HCT116 (cell line): ENCODE data around the gene TTC36. TPM values are rescaled to one million over a fixed set of nuclear protein-coding genes. Genes with fewer than 3 reads are reported as not detected.

ENCODE experiments used
- ATAC-seq: fragments of 200-7000 bp; cut with Tn5 transposase; 2 replicates; pipeline ENCODE4 v1.9.1; 2020; ENCODE audit warnings: mild to moderate bottlenecking, moderate library complexity
- BruUV-seq: library from RNA; stranded (reverse); fragments of 400-500 nt; replicated peaks from 2 replicates; lab custom pipeline; 2021; lab: Mats Ljungman, UMichigan
- CTCF ChIA-PET: fragments of 300-600 bp; sonication (Branson Sonifier 250); formaldehyde crosslinking; loops from one replicate; lab custom pipeline; 2021; ENCODE audit warnings: antibody characterized with exemption; lab: Charles Lee
- POLR2A ChIA-PET: fragments of 300-600, 350-600 bp; sonication (Branson Sonifier 250); formaldehyde crosslinking; loops from one replicate; lab custom pipeline; 2021; ENCODE audit warnings: antibody characterized with exemption; lab: Charles Lee
- RAD21 ChIA-PET, 2 experiments: fragments of 300-600 bp; sonication (Branson Sonifier 250); formaldehyde crosslinking; loops; one replicate each; lab custom pipeline; 2023; ENCODE audit warnings: low total read pairs in 2 of 2; ENCODE audit not compliant: uncharacterized antibody in 2 of 2, unreplicated experiment in 2 of 2, low non-redundant PET in 1 of 2; lab: Charles Lee
- DNase-seq: peaks from one replicate; pipeline ENCODE4 v3.0.0-alpha.2; 2010; ENCODE audit warnings: low read depth, low spot score
- H2AFZ ChIP-seq: fragments of 200-600 bp; shearing (Covaris generic), sonication (generic); 2 replicates; pipeline ENCODE4 v1.6.1; 2017; ENCODE audit warnings: low read depth, mixed run types, mixed read lengths, antibody characterized with exemption, low read length; ENCODE audit not compliant: poor library complexity, severe bottlenecking
- H3K27ac ChIP-seq: 2 replicates; pipeline ENCODE4 v1.5.1; 2012; ENCODE audit warnings: low read depth, low read length
- H3K27me3 ChIP-seq: fragments of 200-600 bp; sonication (generic); 2 replicates; pipeline ENCODE4 v1.6.1; 2016; ENCODE audit warnings: mixed run types, low read length, mixed read lengths; ENCODE audit not compliant: insufficient read depth
- H3K36me3 ChIP-seq, 2 experiments: fragments of 200-500 bp in 1 of 2; fragments of 200-600 bp in 1 of 2; sonication (Bioruptor generic) in 1 of 2; sonication (generic) in 1 of 2; 2 replicates each; pipeline versions ENCODE4 v1.5.1 to v1.6.1; 2014 to 2016; ENCODE audit warnings: low read length in 2 of 2, inconsistent platforms in 1 of 2, mixed read lengths in 1 of 2, mixed run types in 1 of 2; ENCODE audit not compliant: insufficient read depth in 2 of 2, control insufficient read depth in 1 of 2
- H3K4me1 ChIP-seq, 2 experiments: fragments of 200-600 bp in 1 of 2; sonication (generic) in 1 of 2; 2 replicates each; pipeline versions ENCODE4 v1.5.1 to v1.6.1; 2012 to 2017; ENCODE audit warnings: low read length in 2 of 2, inconsistent platforms in 1 of 2, mild to moderate bottlenecking in 1 of 2, mixed read lengths in 1 of 2, mixed run types in 1 of 2, moderate library complexity in 1 of 2; ENCODE audit not compliant: insufficient read depth in 2 of 2, control insufficient read depth in 1 of 2
- H3K4me2 ChIP-seq: fragments of 200-600 bp; sonication (generic); 2 replicates; pipeline ENCODE4 v1.6.1; 2017; ENCODE audit warnings: mixed run types, low read length, mixed read lengths
- H3K4me3 ChIP-seq, 2 experiments: fragments of 200-600 bp in 1 of 2; sonication (generic) in 1 of 2; replicated peaks in 1 of 2; 2 replicates each; pipeline ENCODE4 v1.5.1; 2011 to 2016; ENCODE audit warnings: low read length in 2 of 2, control low read depth in 1 of 2, low read depth in 1 of 2, mild to moderate bottlenecking in 1 of 2, mixed read lengths in 1 of 2, mixed run types in 1 of 2
- H3K79me2 ChIP-seq: fragments of 200-600 bp; sonication (generic); 2 replicates; pipeline ENCODE4 v1.6.1; 2017; ENCODE audit warnings: mild to moderate bottlenecking, mixed run types, low read length, moderate library complexity, mixed read lengths; ENCODE audit not compliant: insufficient read depth
- H3K9ac ChIP-seq: fragments of 200-600 bp; sonication (generic); 2 replicates; pipeline ENCODE4 v1.6.1; 2016; ENCODE audit warnings: low read length, mixed read lengths
- H3K9me2 ChIP-seq: fragments of 200-600 bp; sonication (generic), shearing (Covaris generic); 2 replicates; pipeline ENCODE4 v1.6.1; 2017; ENCODE audit warnings: mixed run types, mild to moderate bottlenecking, moderate library complexity; ENCODE audit not compliant: insufficient read depth
- H3K9me3 ChIP-seq, 2 experiments: fragments of 200-500 bp in 1 of 2; fragments of 200-600 bp in 1 of 2; sonication (Bioruptor generic) in 1 of 2; sonication (generic) in 1 of 2; 2 replicates each; pipeline ENCODE4 v1.6.1; 2014 to 2017; ENCODE audit warnings: low read length in 2 of 2, mixed read lengths in 2 of 2, inconsistent platforms in 1 of 2, low read depth in 1 of 2, mild to moderate bottlenecking in 1 of 2, mixed run types in 1 of 2, moderate library complexity in 1 of 2; ENCODE audit not compliant: control insufficient read depth in 1 of 2, insufficient read depth in 1 of 2
- H4K20me1 ChIP-seq: fragments of 200-600 bp; sonication (generic), shearing (Covaris generic); 2 replicates; pipeline ENCODE4 v1.6.1; 2017; ENCODE audit warnings: mixed run types, mild to moderate bottlenecking, moderate library complexity; ENCODE audit not compliant: insufficient read depth
- ATF3 ChIP-seq: IDR thresholded peaks from 2 replicates; pipeline ENCODE4 v1.6.1; 2012
- CBX3 ChIP-seq: IDR thresholded peaks from 2 replicates; pipeline ENCODE4 v1.6.1; 2012; ENCODE audit warnings: low read depth
- CTCF ChIP-seq, 3 experiments: fragments of 200-600 bp in 1 of 3; sonication (generic) in 1 of 3; IDR thresholded peaks in 2 of 3; conservative IDR thresholded peaks in 1 of 3; 2 replicates each; pipeline ENCODE4 v1.5.1; 2012 to 2017; ENCODE audit warnings: low read depth in 2 of 3, low read length in 2 of 3, antibody characterized with exemption in 1 of 3, borderline replicate concordance in 1 of 3, control low read depth in 1 of 3, mild to moderate bottlenecking in 1 of 3, mixed read lengths in 1 of 3, mixed run types in 1 of 3, moderate library complexity in 1 of 3; ENCODE audit not compliant: insufficient read depth in 1 of 3
- EGR1 ChIP-seq: IDR thresholded peaks from 2 replicates; pipeline ENCODE4 v1.6.1; 2012; ENCODE audit warnings: low read depth
- EZH2 ChIP-seq: fragments of 200-600 bp; sonication (generic); IDR thresholded peaks from 2 replicates; pipeline ENCODE4 v1.6.1; 2017; ENCODE audit warnings: antibody characterized with exemption, mixed run types
- EZH2phosphoT487 ChIP-seq: fragments of 200-600 bp; IDR thresholded peaks from 2 replicates; pipeline ENCODE4 v1.6.1; 2018; ENCODE audit warnings: antibody characterized with exemption, borderline replicate concordance
- FOSL1 ChIP-seq: IDR thresholded peaks from 2 replicates; pipeline ENCODE4 v1.6.1; 2012; ENCODE audit warnings: low read depth
- JUND ChIP-seq: IDR thresholded peaks from 2 replicates; pipeline ENCODE4 v1.6.1; 2012
- MAX ChIP-seq: IDR thresholded peaks from 2 replicates; pipeline ENCODE4 v1.6.1; 2012
- REST ChIP-seq: IDR thresholded peaks from 2 replicates; pipeline ENCODE4 v1.6.1; 2012; ENCODE audit warnings: low read depth
- SIN3A ChIP-seq: IDR thresholded peaks from 2 replicates; pipeline ENCODE4 v1.6.1; 2012; ENCODE audit warnings: low read depth
- SP1 ChIP-seq: IDR thresholded peaks from 2 replicates; pipeline ENCODE4 v1.6.1; 2012; ENCODE audit warnings: low read depth
- SRF ChIP-seq: IDR thresholded peaks from 2 replicates; pipeline ENCODE4 v1.6.1; 2012; ENCODE audit warnings: low read depth
- TCF7L2 ChIP-seq: IDR thresholded peaks from 2 replicates; pipeline ENCODE4 v1.7.0; 2011; ENCODE audit warnings: borderline replicate concordance, inconsistent platforms; ENCODE audit not compliant: insufficient read depth, insufficient read length; ENCODE audit errors: extremely low read depth
- YY1 ChIP-seq: IDR thresholded peaks from 2 replicates; pipeline ENCODE4 v1.6.1; 2011; ENCODE audit warnings: low read length, low read depth, moderate library complexity, mild to moderate bottlenecking; ENCODE audit not compliant: insufficient replicate concordance; ENCODE audit errors: extremely low read depth
- ZBTB33 ChIP-seq: IDR thresholded peaks from 2 replicates; pipeline ENCODE4 v1.6.1; 2011; ENCODE audit warnings: mild to moderate bottlenecking, low read length, moderate library complexity; ENCODE audit not compliant: insufficient replicate concordance; ENCODE audit errors: extremely low read depth
- ZFX ChIP-seq: fragments of 450-650 bp; IDR thresholded peaks from 2 replicates; pipeline ENCODE4 v1.6.1; 2017
- ZNF274 ChIP-seq: fragments of 200-500 bp; sonication (Bioruptor generic); IDR thresholded peaks from 2 replicates; pipeline ENCODE4 v1.6.1; 2014; ENCODE audit warnings: mild to moderate bottlenecking, low read depth, low read length, inconsistent platforms
- intact Hi-C: fragments of 100-400 bp; cut with micrococcal nuclease; formaldehyde crosslinking; loops from 2 replicates; pipeline ENCODE4 v1.10.0; 2022
- total RNA-seq: library from RNA; stranded (reverse); gene quantifications from one replicate; pipeline ENCODE4 v1.2.1, GENCODE V29; 2021; ENCODE audit not compliant: unreplicated experiment

TTC36 gene
- total RNA-seq, 1 experiment from 2014 or later: 0.47 TPM

- Histone ChIP-seq H2AFZ (no peak overlapping the region), H3K36me3 (no peaks in the 10 kb centered on the region), H3K9me2 (no peaks in the 10 kb centered on the region), H3K4me1 (peaks cover 8 to 38% of the 10 kb centered on the region in 2 experiments), H3K4me3 (no peak overlapping the region), H3K27me3 (no peaks in the 10 kb centered on the region), H4K20me1 (peaks cover 6% of the 10 kb centered on the region; the same call in 1 of the 2 replicates), H3K9me3 (no peaks in the 10 kb centered on the region), H3K4me2 (no peak overlapping the region), H3K27ac (no peak overlapping the region), H3K79me2 (peaks cover 25% of the 10 kb centered on the region), H3K9ac (no peak overlapping the region)
- DNase-seq: no peak
- TF ChIP-seq ZNF274 (no peak), FOSL1 (no peak), TCF7L2 (no peak), SRF (no peak), SP1 (no peak), ZFX (no peak), YY1 (no peak), EZH2phosphoT487 (no peak), ZBTB33 (no peak), CTCF (IDR thresholded peaks at IDR 0.05 in 2 of 3, conservative IDR thresholded peaks at IDR 0.05 in 1 of 3; ENCODE audit: borderline replicate concordance in 1 of 3, insufficient read depth in 1 of 3, low read depth in 2 of 3, low read length in 2 of 3) (no peak), JUND (no peak), MAX (no peak), EGR1 (no peak), REST (no peak), SIN3A (no peak), CBX3 (no peak), EZH2 (no peak), ATF3 (no peak)
- ChIA-PET POLR2A (no interaction called here), RAD21 (no interaction called here), CTCF (no interaction called here)
- ATAC-seq: no peak
- BruUV-seq: no TSS peak
- intact Hi-C loops: no loop called here
Measured at GRCh38 chr11:118569670-118570069, 42.4 kb downstream of the TTC36 start.
